ENCODE results near the gene GRPR. TPM values are rescaled to one million over a fixed set of nuclear protein-coding genes. Genes with fewer than 3 reads are reported as not detected.

GRPR gene
- polyA plus RNA-seq, 1 of the 3 experiments (the other 2 are of a cell fraction) = 1.2 TPM

GRCh38 chrX:16191605-16192004 is 68.2 kb downstream of the GRPR start:
- POLR2A ChIA-PET = no interaction called here
- no peak overlapping the region for H3K27ac ChIP-seq (ENCODE audit: low read depth in 2 of 2, low read length in 1 of 2)
- H3K9ac ChIP-seq = no peak overlapping the region
- H4K20me1 ChIP-seq (ENCODE audit: insufficient read depth) = no peaks in the 10 kb centered on the region
- H3K4me2 ChIP-seq = no peak overlapping the region
- WGBS (ENCODE audit: low lambda C conversion rate) = 65% methylated on average over 6 of the region's 6 CpGs
- no peaks in the 10 kb centered on the region for H3K36me3 ChIP-seq (replicated peaks in 1 of 2; ENCODE audit: control insufficient read depth in 1 of 2, insufficient read depth in 2 of 2, low read length in 1 of 2)
- DNase-seq = no peak
- H3F3A ChIP-seq (replicated peaks; ENCODE audit: insufficient read depth) = peaks cover 2% of the 10 kb centered on the region
- H2AFZ ChIP-seq (ENCODE audit: low read depth) = peak overlapping the region; percentile 63; the same call in 1 of the 2 replicates
- H3K4me1 ChIP-seq (ENCODE audit: control insufficient read depth in 1 of 2, insufficient read depth in 2 of 2, low read depth in 1 of 2, low read length in 1 of 2) = 0 out of 4 replicates have a peak, but pooled peaks cover 0 to 11% of the 10 kb centered on the region in 2 experiments
- CTCF ChIA-PET = no interaction called here
- H3K4me3 ChIP-seq (ENCODE audit: low read depth in 2 of 2, low read length in 1 of 2) = no peak overlapping the region
- H3K9me3 ChIP-seq = no peaks in the 10 kb centered on the region
- no peaks in the 10 kb centered on the region for H3K27me3 ChIP-seq (ENCODE audit: insufficient read depth)
- no peak for TF ChIP-seq EZH2phosphoT487 (IDR thresholded peaks at IDR 0.05; ENCODE audit: borderline replicate concordance, low read depth)
- TF ChIP-seq TCF12 (IDR thresholded peaks at IDR 0.05) = no peak
- TF ChIP-seq, protein P1, sequence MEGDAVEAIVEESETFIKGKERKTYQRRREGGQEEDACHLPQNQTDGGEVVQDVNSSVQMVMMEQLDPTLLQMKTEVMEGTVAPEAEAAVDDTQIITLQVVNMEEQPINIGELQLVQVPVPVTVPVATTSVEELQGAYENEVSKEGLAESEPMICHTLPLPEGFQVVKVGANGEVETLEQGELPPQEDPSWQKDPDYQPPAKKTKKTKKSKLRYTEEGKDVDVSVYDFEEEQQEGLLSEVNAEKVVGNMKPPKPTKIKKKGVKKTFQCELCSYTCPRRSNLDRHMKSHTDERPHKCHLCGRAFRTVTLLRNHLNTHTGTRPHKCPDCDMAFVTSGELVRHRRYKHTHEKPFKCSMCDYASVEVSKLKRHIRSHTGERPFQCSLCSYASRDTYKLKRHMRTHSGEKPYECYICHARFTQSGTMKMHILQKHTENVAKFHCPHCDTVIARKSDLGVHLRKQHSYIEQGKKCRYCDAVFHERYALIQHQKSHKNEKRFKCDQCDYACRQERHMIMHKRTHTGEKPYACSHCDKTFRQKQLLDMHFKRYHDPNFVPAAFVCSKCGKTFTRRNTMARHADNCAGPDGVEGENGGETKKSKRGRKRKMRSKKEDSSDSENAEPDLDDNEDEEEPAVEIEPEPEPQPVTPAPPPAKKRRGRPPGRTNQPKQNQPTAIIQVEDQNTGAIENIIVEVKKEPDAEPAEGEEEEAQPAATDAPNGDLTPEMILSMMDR (IDR thresholded peaks at IDR 0.05) = no peak
- no peak for TF ChIP-seq RFX5 (IDR thresholded peaks at IDR 0.05; ENCODE audit: low read length)
- no peak for TF ChIP-seq SIN3A (IDR thresholded peaks at IDR 0.05; ENCODE audit: borderline replicate concordance, low read depth, low read length)
- TF ChIP-seq TAF1 (IDR thresholded peaks at IDR 0.05; ENCODE audit: borderline replicate concordance, low read depth, low read length) = no peak
- TF ChIP-seq FOXM1 (IDR thresholded peaks at IDR 0.05; ENCODE audit: low read depth) = no peak
- TF ChIP-seq, protein P2, sequence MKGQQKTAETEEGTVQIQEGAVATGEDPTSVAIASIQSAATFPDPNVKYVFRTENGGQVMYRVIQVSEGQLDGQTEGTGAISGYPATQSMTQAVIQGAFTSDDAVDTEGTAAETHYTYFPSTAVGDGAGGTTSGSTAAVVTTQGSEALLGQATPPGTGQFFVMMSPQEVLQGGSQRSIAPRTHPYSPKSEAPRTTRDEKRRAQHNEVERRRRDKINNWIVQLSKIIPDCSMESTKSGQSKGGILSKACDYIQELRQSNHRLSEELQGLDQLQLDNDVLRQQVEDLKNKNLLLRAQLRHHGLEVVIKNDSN (IDR thresholded peaks at IDR 0.05; ENCODE audit: borderline replicate concordance, low read depth) = no peak
- TF ChIP-seq, protein P3, sequence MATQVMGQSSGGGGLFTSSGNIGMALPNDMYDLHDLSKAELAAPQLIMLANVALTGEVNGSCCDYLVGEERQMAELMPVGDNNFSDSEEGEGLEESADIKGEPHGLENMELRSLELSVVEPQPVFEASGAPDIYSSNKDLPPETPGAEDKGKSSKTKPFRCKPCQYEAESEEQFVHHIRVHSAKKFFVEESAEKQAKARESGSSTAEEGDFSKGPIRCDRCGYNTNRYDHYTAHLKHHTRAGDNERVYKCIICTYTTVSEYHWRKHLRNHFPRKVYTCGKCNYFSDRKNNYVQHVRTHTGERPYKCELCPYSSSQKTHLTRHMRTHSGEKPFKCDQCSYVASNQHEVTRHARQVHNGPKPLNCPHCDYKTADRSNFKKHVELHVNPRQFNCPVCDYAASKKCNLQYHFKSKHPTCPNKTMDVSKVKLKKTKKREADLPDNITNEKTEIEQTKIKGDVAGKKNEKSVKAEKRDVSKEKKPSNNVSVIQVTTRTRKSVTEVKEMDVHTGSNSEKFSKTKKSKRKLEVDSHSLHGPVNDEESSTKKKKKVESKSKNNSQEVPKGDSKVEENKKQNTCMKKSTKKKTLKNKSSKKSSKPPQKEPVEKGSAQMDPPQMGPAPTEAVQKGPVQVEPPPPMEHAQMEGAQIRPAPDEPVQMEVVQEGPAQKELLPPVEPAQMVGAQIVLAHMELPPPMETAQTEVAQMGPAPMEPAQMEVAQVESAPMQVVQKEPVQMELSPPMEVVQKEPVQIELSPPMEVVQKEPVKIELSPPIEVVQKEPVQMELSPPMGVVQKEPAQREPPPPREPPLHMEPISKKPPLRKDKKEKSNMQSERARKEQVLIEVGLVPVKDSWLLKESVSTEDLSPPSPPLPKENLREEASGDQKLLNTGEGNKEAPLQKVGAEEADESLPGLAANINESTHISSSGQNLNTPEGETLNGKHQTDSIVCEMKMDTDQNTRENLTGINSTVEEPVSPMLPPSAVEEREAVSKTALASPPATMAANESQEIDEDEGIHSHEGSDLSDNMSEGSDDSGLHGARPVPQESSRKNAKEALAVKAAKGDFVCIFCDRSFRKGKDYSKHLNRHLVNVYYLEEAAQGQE (IDR thresholded peaks at IDR 0.05; ENCODE audit: low read depth, low read length) = no peak
- no peak for TF ChIP-seq NRF1 (IDR thresholded peaks at IDR 0.05; ENCODE audit: low read depth, low read length)
- TF ChIP-seq GATA2 (CRISPR knock-in tag; IDR thresholded peaks at IDR 0.05) = no peak
- no peak for TF ChIP-seq MXI1 (IDR thresholded peaks at IDR 0.05; ENCODE audit: low read depth, low read length)
- TF ChIP-seq FOXJ3 (CRISPR knock-in tag; IDR thresholded peaks at IDR 0.05) = no peak
- TF ChIP-seq TEAD4 (IDR thresholded peaks at IDR 0.05; ENCODE audit: borderline replicate concordance, insufficient read depth) = no peak
- no peak for TF ChIP-seq GABPA (IDR thresholded peaks at IDR 0.05; ENCODE audit: low read depth)
- no peak for TF ChIP-seq EP300 (IDR thresholded peaks at IDR 0.05; ENCODE audit: borderline replicate concordance in 1 of 2, low read depth in 1 of 2, low read length in 1 of 2)
- TF ChIP-seq POLR2AphosphoS5 (IDR thresholded peaks at IDR 0.05; ENCODE audit: low read depth, low read length) = no peak
- no peak for TF ChIP-seq CHD2 (IDR thresholded peaks at IDR 0.05; ENCODE audit: low read length, partially characterized antibody)
- TF ChIP-seq ELF1 (IDR thresholded peaks at IDR 0.05) = no peak
- TF ChIP-seq IRF3 (IDR thresholded peaks at IDR 0.05; ENCODE audit: low read depth, low read length) = no peak
- H3K79me2 ChIP-seq (ENCODE audit: insufficient read depth) = no peaks in the 10 kb centered on the region
- no peaks in the 10 kb centered on the region for H3K9me2 ChIP-seq
